Activated naive CD4-positive, alpha-beta T cell treated with anti-CD3 and anti-CD28 coated beads, Interleukin-2, amount 50 U/mL, for 24 hours (primary cell): ENCODE data around the gene ATXN10.

Experiments
- H3K27ac Mint-ChIP-seq: one replicate; pipeline ENCODE4 v1.8.0; 2021; ENCODE audit warnings: mild to moderate bottlenecking, mixed read lengths
- H3K27me3 Mint-ChIP-seq: one replicate; pipeline ENCODE4 v1.8.0; 2021; ENCODE audit warnings: mixed read lengths
- H3K36me3 Mint-ChIP-seq: one replicate; pipeline ENCODE4 v1.8.0; 2021; ENCODE audit warnings: mixed read lengths
- H3K4me1 Mint-ChIP-seq: one replicate; pipeline ENCODE4 v1.8.0; 2021; ENCODE audit warnings: mixed read lengths
- H3K4me3 Mint-ChIP-seq: one replicate; pipeline ENCODE4 v1.8.0; 2021; ENCODE audit warnings: mild to moderate bottlenecking, mixed read lengths
- H3K9me3 Mint-ChIP-seq: one replicate; pipeline ENCODE4 v1.8.0; 2021; ENCODE audit warnings: mixed read lengths

ATXN10 gene

GRCh38 chr22:45683680-45684079 lies 12.0 kb downstream of the ATXN10 start:
- Mint-ChIP-seq H3K36me3 (peaks cover 3% of the 10 kb centered on the region), H3K27me3 (no peaks in the 10 kb centered on the region), H3K27ac (no peak overlapping the region), H3K4me1 (peaks cover 42% of the 10 kb centered on the region), H3K9me3 (no peaks in the 10 kb centered on the region), H3K4me3 (no peak overlapping the region)

GRCh38 chr22:45684169-45684568 lies 12.5 kb downstream of the ATXN10 start:
- Mint-ChIP-seq H3K27me3 (no peaks in the 10 kb centered on the region), H3K9me3 (no peaks in the 10 kb centered on the region), H3K4me3 (no peak overlapping the region), H3K27ac (no peak overlapping the region), H3K36me3 (no peaks in the 10 kb centered on the region), H3K4me1 (peaks cover 43% of the 10 kb centered on the region)

GRCh38 chr22:45684752-45685574 lies 13.3 kb downstream of the ATXN10 start:
- no peak overlapping the region for H3K27ac Mint-ChIP-seq

GRCh38 chr22:45686004-45686403 lies 14.4 kb downstream of the ATXN10 start:
- no peaks in the 10 kb centered on the region for H3K9me3 Mint-ChIP-seq
- H3K4me3 Mint-ChIP-seq, result no peak overlapping the region
- peaks cover 5% of the 10 kb centered on the region for H3K36me3 Mint-ChIP-seq
- H3K27me3 Mint-ChIP-seq, result no peaks in the 10 kb centered on the region
- H3K4me1 Mint-ChIP-seq, result peaks cover 50% of the 10 kb centered on the region
- no peak overlapping the region for H3K27ac Mint-ChIP-seq

More at GRCh38 chr22:45684752-45685574, 13.3 kb downstream of the ATXN10 start:
- H3K9me3 Mint-ChIP-seq, result no peaks in the 10 kb centered on the region
- H3K4me1 Mint-ChIP-seq, result peaks cover 43% of the 10 kb centered on the region
- no peak overlapping the region for H3K4me3 Mint-ChIP-seq
- no peaks in the 10 kb centered on the region for H3K27me3 Mint-ChIP-seq
- H3K36me3 Mint-ChIP-seq, result no peaks in the 10 kb centered on the region

- H3K27ac Mint-ChIP-seq, result no peak overlapping the region
- H3K4me1 Mint-ChIP-seq, result peaks cover 52% of the 10 kb centered on the region
- no peak overlapping the region for H3K4me3 Mint-ChIP-seq
- H3K36me3 Mint-ChIP-seq, result peaks cover 6% of the 10 kb centered on the region
- no peaks in the 10 kb centered on the region for H3K27me3 Mint-ChIP-seq
- H3K9me3 Mint-ChIP-seq, result no peaks in the 10 kb centered on the region
Measured at GRCh38 chr22:45686836-45687235, 15.2 kb downstream of the ATXN10 start.

- peaks cover 52% of the 10 kb centered on the region for H3K4me1 Mint-ChIP-seq
- no peaks in the 10 kb centered on the region for H3K9me3 Mint-ChIP-seq
- H3K36me3 Mint-ChIP-seq, result peaks cover 11% of the 10 kb centered on the region
- H3K27me3 Mint-ChIP-seq, result no peaks in the 10 kb centered on the region
- H3K27ac Mint-ChIP-seq, result peak overlapping the region; percentile 24
- H3K4me3 Mint-ChIP-seq, result no peak overlapping the region
Measured at GRCh38 chr22:45688600-45689080, 17.0 kb downstream of the ATXN10 start.

- peaks cover 52% of the 10 kb centered on the region for H3K4me1 Mint-ChIP-seq
- no peak overlapping the region for H3K4me3 Mint-ChIP-seq
Measured at GRCh38 chr22:45689211-45689610, 17.6 kb downstream of the ATXN10 start.

GRCh38 chr22:45690008-45690407 lies 18.4 kb downstream of the ATXN10 start:
- Mint-ChIP-seq H3K27ac (no peak overlapping the region), H3K9me3 (no peaks in the 10 kb centered on the region)

More at GRCh38 chr22:45689211-45689610, 17.6 kb downstream of the ATXN10 start:
- no peaks in the 10 kb centered on the region for H3K27me3 Mint-ChIP-seq
- peak overlapping the region; percentile 24 for H3K27ac Mint-ChIP-seq
- no peaks in the 10 kb centered on the region for H3K9me3 Mint-ChIP-seq
- peaks cover 11% of the 10 kb centered on the region for H3K36me3 Mint-ChIP-seq

GRCh38 chr22:45692549-45692948 lies 20.9 kb downstream of the ATXN10 start:
- Mint-ChIP-seq H3K9me3 (no peaks in the 10 kb centered on the region), H3K27me3 (no peaks in the 10 kb centered on the region), H3K27ac (no peak overlapping the region), H3K4me1 (peaks cover 33% of the 10 kb centered on the region), H3K36me3 (peaks cover 17% of the 10 kb centered on the region), H3K4me3 (no peak overlapping the region)

More at GRCh38 chr22:45690008-45690407, 18.4 kb downstream of the ATXN10 start:
- Mint-ChIP-seq H3K36me3 (peaks cover 11% of the 10 kb centered on the region), H3K27me3 (no peaks in the 10 kb centered on the region), H3K4me1 (peaks cover 52% of the 10 kb centered on the region), H3K4me3 (no peak overlapping the region)

GRCh38 chr22:45693835-45694234 lies 22.2 kb downstream of the ATXN10 start:
- H3K27ac Mint-ChIP-seq, result no peak overlapping the region
- no peaks in the 10 kb centered on the region for H3K9me3 Mint-ChIP-seq
- no peak overlapping the region for H3K4me3 Mint-ChIP-seq
- H3K4me1 Mint-ChIP-seq, result peaks cover 32% of the 10 kb centered on the region
- H3K27me3 Mint-ChIP-seq, result no peaks in the 10 kb centered on the region
- peaks cover 20% of the 10 kb centered on the region for H3K36me3 Mint-ChIP-seq

- no peaks in the 10 kb centered on the region for H3K27me3 Mint-ChIP-seq
- peak overlapping the region; percentile 30 for H3K27ac Mint-ChIP-seq
- peaks cover 9% of the 10 kb centered on the region for H3K4me1 Mint-ChIP-seq
- H3K36me3 Mint-ChIP-seq, result peaks cover 23% of the 10 kb centered on the region
- H3K4me3 Mint-ChIP-seq, result no peak overlapping the region
- no peaks in the 10 kb centered on the region for H3K9me3 Mint-ChIP-seq
Measured at GRCh38 chr22:45696227-45696626, 24.6 kb downstream of the ATXN10 start.

GRCh38 chr22:45698094-45698493 lies 26.5 kb downstream of the ATXN10 start:
- peaks cover 32% of the 10 kb centered on the region for H3K36me3 Mint-ChIP-seq
- H3K9me3 Mint-ChIP-seq, result no peaks in the 10 kb centered on the region
- H3K4me3 Mint-ChIP-seq, result no peak overlapping the region
- H3K27ac Mint-ChIP-seq, result no peak overlapping the region
- H3K27me3 Mint-ChIP-seq, result no peaks in the 10 kb centered on the region
- peaks cover 9% of the 10 kb centered on the region for H3K4me1 Mint-ChIP-seq

GRCh38 chr22:45702981-45703380 lies 31.3 kb downstream of the ATXN10 start:
- Mint-ChIP-seq H3K9me3 (no peaks in the 10 kb centered on the region), H3K4me1 (peaks cover 22% of the 10 kb centered on the region), H3K4me3 (no peak overlapping the region), H3K27me3 (no peaks in the 10 kb centered on the region), H3K36me3 (peaks cover 50% of the 10 kb centered on the region), H3K27ac (no peak overlapping the region)

- no peaks in the 10 kb centered on the region for H3K27me3 Mint-ChIP-seq
- H3K4me1 Mint-ChIP-seq, result peaks cover 20% of the 10 kb centered on the region
- no peak overlapping the region for H3K27ac Mint-ChIP-seq
- H3K9me3 Mint-ChIP-seq, result no peaks in the 10 kb centered on the region
- H3K4me3 Mint-ChIP-seq, result no peak overlapping the region
- peaks cover 52% of the 10 kb centered on the region for H3K36me3 Mint-ChIP-seq
Measured at GRCh38 chr22:45703758-45704157, 32.1 kb downstream of the ATXN10 start.

- Mint-ChIP-seq H3K27me3 (no peaks in the 10 kb centered on the region), H3K4me3 (no peak overlapping the region), H3K9me3 (no peaks in the 10 kb centered on the region), H3K36me3 (peaks cover 53% of the 10 kb centered on the region), H3K27ac (no peak overlapping the region), H3K4me1 (peaks cover 28% of the 10 kb centered on the region)
Measured at GRCh38 chr22:45704648-45705047, 33.0 kb downstream of the ATXN10 start.

GRCh38 chr22:45707605-45708004 lies 36.0 kb downstream of the ATXN10 start:
- Mint-ChIP-seq H3K4me1 (peaks cover 35% of the 10 kb centered on the region), H3K36me3 (peaks cover 39% of the 10 kb centered on the region), H3K27me3 (no peaks in the 10 kb centered on the region), H3K4me3 (no peak overlapping the region), H3K27ac (no peak overlapping the region), H3K9me3 (no peaks in the 10 kb centered on the region)
